Pancreas (tissue), 10 donors: ENCODE measurements around the gene DIDO1. TPM values are rescaled to one million over a fixed set of nuclear protein-coding genes. Genes with fewer than 3 reads are reported as not detected.
"Not testable (repeated sequence)": the region's sequence is repeated elsewhere in the genome, so short reads cannot be mapped to it uniquely, and the experiment has no call there.

Experiments
- ATAC-seq, 4 donors: fragments of 200-7000 bp; cut with Tn5 transposase; one replicate each; pipeline versions ENCODE4 v1.8.0 to v1.9.1; 2020; ENCODE audit warnings: mild to moderate bottlenecking in 4 of 4, moderate library complexity in 4 of 4
- DNase-seq, 6 donors: peaks; one replicate each; pipeline ENCODE4 v3.0.0-alpha.2; 2020
- FAIRE-seq: peaks from 2 replicates; lab custom pipeline; 2012; peaks lifted over from hg19 to GRCh38; lab: Jason Lieb, UNC
- H3K27ac ChIP-seq, 4 donors: fragments of 200-600 bp; sonication (generic); 1 replicate in 3 of 4; 2 replicates in 1 of 4; pipeline versions ENCODE4 v1.5.0 to v1.8.0; 2020
- H3K27me3 ChIP-seq, 4 donors: fragments of 200-600 bp; one replicate each; pipeline ENCODE4 v1.8.0; 2021
- H3K36me3 ChIP-seq, 3 donors: fragments of 200-600 bp; sonication (generic) in 1 of 3; one replicate each; pipeline versions ENCODE4 v1.5.0 to v1.8.0; 2020 to 2021
- H3K4me1 ChIP-seq, 3 donors: fragments of 200-600 bp; one replicate each; pipeline ENCODE4 v1.8.0; 2021
- H3K4me3 ChIP-seq, 4 donors: fragments of 200-600 bp; sonication (generic) in 2 of 4; one replicate each; pipeline versions ENCODE4 v1.5.0 to v1.8.0; 2020 to 2021
- H3K9me3 ChIP-seq, 4 donors: fragments of 200-600 bp; one replicate each; pipeline ENCODE4 v1.8.0; 2021
- CTCF ChIP-seq, 4 donors: fragments of 200-600 bp; sonication (generic) in 3 of 4; IDR thresholded peaks; one replicate each; pipeline versions ENCODE4 v1.5.0 to v1.8.0; 2021; ENCODE audit warnings: antibody characterized with exemption in 4 of 4
- WGBS, 2 donors: extraction: QIAGEN DNeasy Blood & Tissue Kit; methylation state at CpG; one replicate each; pipeline ENCODE4 v1.1.7; 2013; 5-methylcytosine and 5-hydroxymethylcytosine counted together
- intact Hi-C, 3 donors: fragments of 100-400 bp; cut with DNase I; formaldehyde crosslinking; loops; one replicate each; pipeline versions ENCODE4 v1.11.1 to v1.14.2; 2022
- polyA plus RNA-seq, 2 donors: library from polyadenylated mRNA; stranded (reverse); fragments of 200-250 nt; gene quantifications; one replicate each; pipeline ENCODE4 v1.2.3, GENCODE V29; 2013
- total RNA-seq, 6 donors: library from RNA; stranded (reverse); fragmentation: NEBNext Ultra II Directional in 4 of 6; extraction: Animal tissue kit (Norgen Biotek cat#: 25700) in 4 of 6; gene quantifications; one replicate each; pipeline versions ENCODE4 v1.2.1 to v1.2.4, GENCODE V29; 2021 to 2023
- donor health status: healthy with polysubstance abuse.
- donor health status: DM: no; HTN: no; CAD: no; lungs with moderate emphysema.
- donor health status: DM: no; HTN: no; CAD: no.
- donor health status: control.
- donor health status: control.
- donor health status: Bipolar disorder and iron deficiency.
- donor health status: DM: yes; HTN: yes; CAD: no.
- donor health status: DM: no; HTN: no; CAD: no.
- donor health status: DM: no; HTN: no; CAD: no.
- donor health status: DM: yes; HTN: yes; CAD: no.

DIDO1 gene
- total and polyA plus RNA-seq, 8 donors: 16.7 to 29.8 (median 18.5) TPM

- DNase-seq (peak; percentile 50 to 92 (median 66)), FAIRE-seq (no peak), ATAC-seq (peak; percentile 83 to 92 (median 85))
- TF ChIP-seq CTCF (IDR thresholded peaks at IDR 0.05): peak in 1 of 4 donors; percentile 16
- Histone ChIP-seq H3K36me3 (peaks cover 0 to 2% (median 0%) of the 10 kb centered on the region in 3 donors), H3K4me1 (no peaks in the 10 kb centered on the region), H3K4me3 (no peak overlapping the region), H3K27me3 (no peaks in the 10 kb centered on the region), H3K27ac (peak overlapping the region in 3 of 4 donors; percentile 4 to 54 (median 36)), H3K9me3 (no peaks in the 10 kb centered on the region)
- 29 to 36% methylated on average over 34 of the region's 34 CpGs for WGBS, 2 donors
- intact Hi-C loops: no loop called here
These were observed 50.6 kb downstream of the DIDO1 start for GRCh38 chr20:62875419-62876361.

GRCh38 chr20:62874964-62875344 is 51.4 kb downstream of the DIDO1 start:
- ATAC-seq (no peak), FAIRE-seq (no peak), DNase-seq (peak in 1 of 6 donors; percentile 11)
- no peaks in the 10 kb centered on the region for H3K27me3 ChIP-seq
- no peaks in the 10 kb centered on the region for H3K36me3 ChIP-seq
- no peaks in the 10 kb centered on the region for H3K4me1 ChIP-seq
- 84 to 93% methylated on average over 10 of the region's 14 CpGs for WGBS, 2 donors
- TF ChIP-seq CTCF (IDR thresholded peaks at IDR 0.05): no peak
- H3K27ac ChIP-seq: no peak overlapping the region
- H3K4me3 ChIP-seq: no peak overlapping the region
- H3K9me3 ChIP-seq: no peaks in the 10 kb centered on the region
- intact Hi-C loops: no loop called here

- 2 to 5% methylated on average over 13 to 15 of the region's 15 CpGs for WGBS, 2 donors
- H3K27me3 ChIP-seq, H3K4me1 ChIP-seq, FAIRE-seq, H3K9me3 ChIP-seq, H3K36me3 ChIP-seq, H3K4me3 ChIP-seq, H3K27ac ChIP-seq, ATAC-seq, intact Hi-C loops: not testable (repeated sequence)
- DNase-seq: peak; percentile 42 to 85 (median 69)
- TF ChIP-seq CTCF (IDR thresholded peaks at IDR 0.05): peak in 3 of 4 donors; percentile 21 to 36 (median 33)
These were observed 52.6 kb downstream of the DIDO1 start for GRCh38 chr20:62873681-62874031.

GRCh38 chr20:62873280-62873679 is 53.0 kb downstream of the DIDO1 start:
- no peaks in the 10 kb centered on the region for H3K4me1 ChIP-seq
- ATAC-seq: no peak

More at GRCh38 chr20:62873280-62873679, 53.0 kb downstream of the DIDO1 start:
- FAIRE-seq (no peak), DNase-seq (peak in 1 of 6 donors; percentile 10)
- TF ChIP-seq CTCF (IDR thresholded peaks at IDR 0.05): no peak
- Histone ChIP-seq H3K9me3 (no peaks in the 10 kb centered on the region), H3K27me3 (no peaks in the 10 kb centered on the region), H3K36me3 (no peaks in the 10 kb centered on the region), H3K27ac (no peak overlapping the region), H3K4me3 (no peak overlapping the region)
- 62 to 63% methylated on average over 7 of the region's 7 CpGs for WGBS, 2 donors
- intact Hi-C loops: no loop called here
